ENCODE measurements around the gene BRICD5.

DNA sequence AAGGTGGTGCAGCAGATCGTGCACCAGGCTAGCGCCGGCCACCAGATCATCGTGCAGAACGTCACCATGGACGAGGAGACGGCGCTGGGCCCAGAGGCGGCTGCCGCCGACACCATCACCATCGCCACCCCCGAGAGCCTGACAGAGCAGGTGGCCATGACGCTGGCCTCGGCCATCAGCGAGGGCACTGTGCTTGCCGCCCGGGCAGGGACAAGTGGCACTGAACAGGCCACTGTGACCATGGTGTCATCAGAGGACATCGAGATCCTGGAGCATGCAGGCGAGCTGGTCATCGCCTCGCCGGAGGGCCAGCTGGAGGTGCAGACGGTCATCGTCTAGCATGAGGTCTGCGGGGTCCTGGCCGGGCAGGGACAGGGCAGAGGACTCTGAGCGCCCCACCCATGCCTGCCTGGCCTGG, 24.6 kb upstream of the BRICD5 start:
- TF ChIP-seq, protein P1, sequence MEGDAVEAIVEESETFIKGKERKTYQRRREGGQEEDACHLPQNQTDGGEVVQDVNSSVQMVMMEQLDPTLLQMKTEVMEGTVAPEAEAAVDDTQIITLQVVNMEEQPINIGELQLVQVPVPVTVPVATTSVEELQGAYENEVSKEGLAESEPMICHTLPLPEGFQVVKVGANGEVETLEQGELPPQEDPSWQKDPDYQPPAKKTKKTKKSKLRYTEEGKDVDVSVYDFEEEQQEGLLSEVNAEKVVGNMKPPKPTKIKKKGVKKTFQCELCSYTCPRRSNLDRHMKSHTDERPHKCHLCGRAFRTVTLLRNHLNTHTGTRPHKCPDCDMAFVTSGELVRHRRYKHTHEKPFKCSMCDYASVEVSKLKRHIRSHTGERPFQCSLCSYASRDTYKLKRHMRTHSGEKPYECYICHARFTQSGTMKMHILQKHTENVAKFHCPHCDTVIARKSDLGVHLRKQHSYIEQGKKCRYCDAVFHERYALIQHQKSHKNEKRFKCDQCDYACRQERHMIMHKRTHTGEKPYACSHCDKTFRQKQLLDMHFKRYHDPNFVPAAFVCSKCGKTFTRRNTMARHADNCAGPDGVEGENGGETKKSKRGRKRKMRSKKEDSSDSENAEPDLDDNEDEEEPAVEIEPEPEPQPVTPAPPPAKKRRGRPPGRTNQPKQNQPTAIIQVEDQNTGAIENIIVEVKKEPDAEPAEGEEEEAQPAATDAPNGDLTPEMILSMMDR (IDR thresholded peaks at IDR 0.05; ENCODE audit: poor library complexity) = no peak
- no peak for TF ChIP-seq EZH2phosphoT487 (IDR thresholded peaks at IDR 0.05; ENCODE audit: low read depth, severe bottlenecking, unreplicated experiment)
- no peak for TF ChIP-seq EZH2 (IDR thresholded peaks at IDR 0.05; ENCODE audit: borderline replicate concordance)
